H9 (cell line): ENCODE results near the gene DNAJB2. TPM values are rescaled to one million over a fixed set of nuclear protein-coding genes. Genes with fewer than 3 reads are reported as not detected.

Experiments used
- DNase-seq: peaks from one replicate; pipeline ENCODE4 v3.0.0-alpha.2; 2017
- H2AFZ ChIP-seq: one replicate; pipeline ENCODE4 v1.6.1; 2013; ENCODE audit warnings: mild to moderate bottlenecking, low read length, control low read depth, moderate library complexity
- H2AK5ac ChIP-seq: 2 replicates; pipeline ENCODE4 v1.6.1; 2013; ENCODE audit warnings: low read length, control low read depth, mixed read lengths; ENCODE audit not compliant: insufficient read length
- H2BK120ac ChIP-seq: one replicate; pipeline ENCODE4 v1.6.1; 2013; ENCODE audit warnings: low read depth, mild to moderate bottlenecking, low read length, control low read depth, inconsistent platforms; ENCODE audit not compliant: poor library complexity, severe bottlenecking
- H2BK12ac ChIP-seq: 2 replicates; pipeline ENCODE4 v1.6.1; 2013; ENCODE audit warnings: low read length, control low read depth, mixed read lengths, low read depth; ENCODE audit not compliant: insufficient read length
- H2BK15ac ChIP-seq: 2 replicates; pipeline ENCODE4 v1.6.1; 2013; ENCODE audit warnings: low read depth, low read length, control low read depth
- H2BK20ac ChIP-seq: one replicate; pipeline ENCODE4 v1.6.1; 2013; ENCODE audit warnings: low read depth, mild to moderate bottlenecking, low read length, control low read depth, inconsistent platforms; ENCODE audit not compliant: poor library complexity, severe bottlenecking
- H2BK5ac ChIP-seq: 2 replicates; pipeline ENCODE4 v1.6.1; 2013; ENCODE audit warnings: low read length, control low read depth, mixed read lengths; ENCODE audit not compliant: insufficient read length
- H3K14ac ChIP-seq: 2 replicates; pipeline ENCODE4 v1.6.1; 2013; ENCODE audit warnings: low read length, control low read depth; ENCODE audit not compliant: insufficient read depth
- H3K18ac ChIP-seq: 2 replicates; pipeline ENCODE4 v1.6.1; 2013; ENCODE audit warnings: low read depth, mild to moderate bottlenecking, mixed read lengths, low read length, control low read depth; ENCODE audit not compliant: insufficient read length
- H3K23ac ChIP-seq: 2 replicates; pipeline ENCODE4 v1.6.1; 2013; ENCODE audit warnings: low read length, control low read depth, mixed read lengths, low read depth; ENCODE audit not compliant: insufficient read length
- H3K23me2 ChIP-seq: 2 replicates; pipeline ENCODE4 v1.6.1; 2013; ENCODE audit warnings: low read depth, mild to moderate bottlenecking, mixed read lengths, low read length, control low read depth; ENCODE audit not compliant: insufficient read length, poor library complexity, severe bottlenecking
- H3K27ac ChIP-seq: 2 replicates; pipeline ENCODE4 v1.5.1; 2013; ENCODE audit warnings: low read length, control low read depth, mixed read lengths, low read depth; ENCODE audit not compliant: insufficient read length
- H3K27me3 ChIP-seq: 2 replicates; pipeline ENCODE4 v1.6.1; 2013; ENCODE audit warnings: low read length, control low read depth, inconsistent platforms; ENCODE audit not compliant: insufficient read depth
- H3K4ac ChIP-seq: 2 replicates; pipeline ENCODE4 v1.6.1; 2013; ENCODE audit warnings: low read depth, mild to moderate bottlenecking, control low read depth, inconsistent platforms, low read length, moderate library complexity
- H3K4me1 ChIP-seq: 2 replicates; pipeline ENCODE4 v1.6.1; 2013; ENCODE audit warnings: low read length, control low read depth, inconsistent platforms; ENCODE audit not compliant: insufficient read depth
- H3K4me2 ChIP-seq: 2 replicates; pipeline ENCODE4 v1.6.1; 2013; ENCODE audit warnings: low read length, control low read depth, mixed read lengths; ENCODE audit not compliant: insufficient read length, insufficient read depth
- H3K56ac ChIP-seq: 2 replicates; pipeline ENCODE4 v1.6.1; 2013; ENCODE audit warnings: low read depth, mild to moderate bottlenecking, mixed read lengths, low read length, control low read depth; ENCODE audit not compliant: insufficient read length
- H3K79me1 ChIP-seq: 2 replicates; pipeline ENCODE4 v1.6.1; 2013; ENCODE audit warnings: low read depth, mild to moderate bottlenecking, moderate library complexity, low read length, control low read depth, inconsistent platforms; ENCODE audit not compliant: insufficient read depth, poor library complexity, severe bottlenecking
- H3K79me2 ChIP-seq: 2 replicates; pipeline ENCODE4 v1.6.1; 2013; ENCODE audit warnings: low read length, control low read depth, inconsistent platforms; ENCODE audit not compliant: insufficient read depth
- H3K9ac ChIP-seq: 2 replicates; pipeline ENCODE4 v1.6.1; 2013; ENCODE audit warnings: low read length, control low read depth, mixed read lengths; ENCODE audit not compliant: insufficient read length; ENCODE audit errors: extremely low read depth
- H3K9me3 ChIP-seq: one replicate; pipeline ENCODE4 v1.6.1; 2013; ENCODE audit warnings: low read depth, low read length, inconsistent platforms; ENCODE audit not compliant: control insufficient read depth
- H3T11ph ChIP-seq: one replicate; pipeline ENCODE4 v1.6.1; 2013; ENCODE audit warnings: mild to moderate bottlenecking, low read length, control low read depth, inconsistent platforms
- H4K20me1 ChIP-seq: one replicate; pipeline ENCODE4 v1.6.1; 2013; ENCODE audit not compliant: control insufficient read depth, insufficient read length, insufficient read depth
- H4K5ac ChIP-seq: 2 replicates; pipeline ENCODE4 v1.6.1; 2013; ENCODE audit warnings: low read depth, mild to moderate bottlenecking, mixed read lengths, low read length, control low read depth; ENCODE audit not compliant: insufficient read length
- H4K8ac ChIP-seq: replicated peaks from 2 replicates; pipeline ENCODE4 v1.6.1; 2013; ENCODE audit warnings: low read length, control low read depth, mixed read lengths, low read depth; ENCODE audit not compliant: insufficient read length
- H4K91ac ChIP-seq: 2 replicates; pipeline ENCODE4 v1.6.1; 2013; ENCODE audit warnings: low read depth, mild to moderate bottlenecking, moderate library complexity, mixed read lengths, low read length, control low read depth; ENCODE audit not compliant: insufficient read length
- H3K27ac Mint-ChIP-seq, 3 experiments: 2 replicates in 2 of 3; 3 replicates in 1 of 3; pipeline ENCODE4 v1.8.0; 2020 to 2021; ENCODE audit warnings: mixed read lengths in 3 of 3, mild to moderate bottlenecking in 1 of 3, moderate library complexity in 1 of 3
- H3K27me3 Mint-ChIP-seq: 2 replicates; pipeline ENCODE4 v1.8.0; 2021; ENCODE audit warnings: low read depth, mild to moderate bottlenecking, moderate library complexity, mixed read lengths
- H3K36me3 Mint-ChIP-seq, 3 experiments: 2 replicates in 2 of 3; 3 replicates in 1 of 3; pipeline ENCODE4 v1.8.0; 2020 to 2021; ENCODE audit warnings: low read depth in 3 of 3, mixed read lengths in 3 of 3; ENCODE audit not compliant: insufficient read depth in 1 of 3
- H3K4me1 Mint-ChIP-seq, 2 experiments: 2 replicates each; pipeline ENCODE4 v1.8.0; 2020; ENCODE audit warnings: mixed read lengths in 2 of 2
- H3K4me3 Mint-ChIP-seq, 2 experiments: 2 replicates in 1 of 2; 3 replicates in 1 of 2; pipeline ENCODE4 v1.8.0; 2020 to 2021; ENCODE audit warnings: mild to moderate bottlenecking in 2 of 2, mixed read lengths in 2 of 2, moderate library complexity in 1 of 2
- H3K9me3 Mint-ChIP-seq, 2 experiments: 2 replicates in 1 of 2; 3 replicates in 1 of 2; pipeline ENCODE4 v1.8.0; 2020; ENCODE audit warnings: mild to moderate bottlenecking in 2 of 2, mixed read lengths in 2 of 2, moderate library complexity in 1 of 2
- WGBS: extraction: QIAGEN DNeasy Blood & Tissue Kit; methylation state at CpG from one replicate; pipeline ENCODE4 v1.1.7; 2013; ENCODE audit warnings: missing lambda C conversion rate, low lambda C conversion rate, mixed read lengths; ENCODE audit not compliant: insufficient read length; ENCODE audit errors: extremely low coverage; 5-methylcytosine and 5-hydroxymethylcytosine counted together
- total RNA-seq: library from RNA; stranded (reverse); gene quantifications from 2 replicates; pipeline ENCODE4 v1.2.1, GENCODE V29; 2021
- TF ChIP-seq, protein P1 (sequence below): fragments of 200-600 bp; sonication (generic); conservative IDR thresholded peaks from 3 replicates; pipeline ENCODE4 v1.8.0; 2021; ENCODE audit warnings: antibody characterized with exemption, mild to moderate bottlenecking

The DNAJB2 gene
- total RNA-seq, 1 experiment from 2014 or later: 34.1 TPM

DNA sequence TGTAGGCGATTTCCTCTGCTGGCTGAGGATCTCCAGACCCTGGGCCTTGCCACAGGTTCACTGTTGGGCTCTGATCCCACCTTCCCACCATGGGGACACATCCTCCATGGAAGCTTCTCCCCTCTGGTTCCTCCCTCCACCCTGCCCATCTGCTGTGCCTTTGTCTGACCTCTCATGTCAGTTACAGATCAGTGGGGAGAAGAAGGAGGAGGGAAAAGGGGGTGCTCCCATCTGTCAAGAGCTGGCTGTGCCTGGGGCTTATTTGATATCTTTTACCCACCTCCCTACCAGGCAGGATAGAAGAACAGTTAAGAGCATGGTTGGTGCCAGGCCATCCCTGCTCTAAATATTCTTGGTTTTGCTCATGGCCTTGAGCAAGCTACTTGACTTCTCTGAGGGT lies 12.3 kb upstream of the DNAJB2 start:
- Histone ChIP-seq H3K27ac (no peak overlapping the region), H3K27me3 (no peaks in the 10 kb centered on the region), H3K23me2 (no peaks in the 10 kb centered on the region), H3K79me2 (no peaks in the 10 kb centered on the region), H3K14ac (no peak overlapping the region), H2BK20ac (no peak overlapping the region), H3K56ac (no peak overlapping the region), H2BK5ac (no peak overlapping the region), H3K18ac (no peak overlapping the region), H2BK120ac (no peak overlapping the region), H3K4me2 (no peak overlapping the region), H3T11ph (no peak overlapping the region), H3K4ac (no peak overlapping the region), H3K4me1 (no peaks in the 10 kb centered on the region), H2AK5ac (no peak overlapping the region), H3K9ac (no peak overlapping the region), H2BK12ac (no peak overlapping the region), H3K79me1 (no peaks in the 10 kb centered on the region), H3K9me3 (no peaks in the 10 kb centered on the region), H4K8ac (no peak overlapping the region), H2AFZ (no peak overlapping the region), H4K91ac (no peak overlapping the region), H3K23ac (no peak overlapping the region), H2BK15ac (no peak overlapping the region), H4K20me1 (no peaks in the 10 kb centered on the region), H4K5ac (no peak overlapping the region)
- H3K36me3 Mint-ChIP-seq: no peaks in the 10 kb centered on the region
- no peak overlapping the region for H3K4me3 Mint-ChIP-seq
- DNase-seq: no peak
- peaks cover 48% of the 10 kb centered on the region for H3K27me3 Mint-ChIP-seq
- no CpG with 5 or more reads among the region's 1 CpG for WGBS
- TF ChIP-seq, protein P1, sequence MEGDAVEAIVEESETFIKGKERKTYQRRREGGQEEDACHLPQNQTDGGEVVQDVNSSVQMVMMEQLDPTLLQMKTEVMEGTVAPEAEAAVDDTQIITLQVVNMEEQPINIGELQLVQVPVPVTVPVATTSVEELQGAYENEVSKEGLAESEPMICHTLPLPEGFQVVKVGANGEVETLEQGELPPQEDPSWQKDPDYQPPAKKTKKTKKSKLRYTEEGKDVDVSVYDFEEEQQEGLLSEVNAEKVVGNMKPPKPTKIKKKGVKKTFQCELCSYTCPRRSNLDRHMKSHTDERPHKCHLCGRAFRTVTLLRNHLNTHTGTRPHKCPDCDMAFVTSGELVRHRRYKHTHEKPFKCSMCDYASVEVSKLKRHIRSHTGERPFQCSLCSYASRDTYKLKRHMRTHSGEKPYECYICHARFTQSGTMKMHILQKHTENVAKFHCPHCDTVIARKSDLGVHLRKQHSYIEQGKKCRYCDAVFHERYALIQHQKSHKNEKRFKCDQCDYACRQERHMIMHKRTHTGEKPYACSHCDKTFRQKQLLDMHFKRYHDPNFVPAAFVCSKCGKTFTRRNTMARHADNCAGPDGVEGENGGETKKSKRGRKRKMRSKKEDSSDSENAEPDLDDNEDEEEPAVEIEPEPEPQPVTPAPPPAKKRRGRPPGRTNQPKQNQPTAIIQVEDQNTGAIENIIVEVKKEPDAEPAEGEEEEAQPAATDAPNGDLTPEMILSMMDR: no peak
- H3K9me3 Mint-ChIP-seq: no peaks in the 10 kb centered on the region
- no peak overlapping the region for H3K27ac Mint-ChIP-seq
- peaks cover 2 to 5% of the 10 kb centered on the region in 2 experiments; a peak in 2 of 4 replicates for H3K4me1 Mint-ChIP-seq
